HG03095 (cell line): ENCODE data around the gene ZNF618.

Source experiments
- ATAC-seq: cut with Tn5 transposase; IDR thresholded peaks from one replicate; pipeline ENCODE4 v1.9.1; 2021; ENCODE audit warnings: moderate library complexity; ENCODE audit not compliant: unreplicated experiment

The ZNF618 gene

DNA sequence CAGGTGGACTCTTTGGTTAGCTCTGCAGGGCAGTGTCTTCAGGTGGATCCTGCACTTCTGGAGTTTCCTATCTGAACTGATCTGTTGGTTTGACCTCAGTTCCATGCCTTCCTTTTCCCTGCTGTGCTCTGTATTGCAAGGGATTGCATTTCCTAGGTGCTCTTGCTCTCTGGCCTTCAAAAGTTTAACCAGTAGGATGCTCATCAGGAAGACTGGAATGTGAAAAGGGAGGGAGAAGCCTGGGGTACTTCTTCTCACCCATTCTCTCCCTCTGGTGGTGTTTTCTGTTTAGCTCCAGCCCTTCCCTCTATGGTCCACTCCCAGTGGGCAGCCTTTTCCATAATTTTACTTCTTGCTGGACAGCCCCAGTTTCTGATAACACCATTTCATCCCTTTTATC, 78.5 kb downstream of the ZNF618 start:
- no peak for ATAC-seq

- ATAC-seq, result no peak
Observed at GRCh38 chr9:113955076-113955752, 79.1 kb downstream of the ZNF618 start.

GRCh38 chr9:113956901-113957300, 80.8 kb downstream of the ZNF618 start:
- no peak for ATAC-seq

- ATAC-seq, result no peak
Observed at GRCh38 chr9:113957351-113957750, 81.2 kb downstream of the ZNF618 start.

DNA sequence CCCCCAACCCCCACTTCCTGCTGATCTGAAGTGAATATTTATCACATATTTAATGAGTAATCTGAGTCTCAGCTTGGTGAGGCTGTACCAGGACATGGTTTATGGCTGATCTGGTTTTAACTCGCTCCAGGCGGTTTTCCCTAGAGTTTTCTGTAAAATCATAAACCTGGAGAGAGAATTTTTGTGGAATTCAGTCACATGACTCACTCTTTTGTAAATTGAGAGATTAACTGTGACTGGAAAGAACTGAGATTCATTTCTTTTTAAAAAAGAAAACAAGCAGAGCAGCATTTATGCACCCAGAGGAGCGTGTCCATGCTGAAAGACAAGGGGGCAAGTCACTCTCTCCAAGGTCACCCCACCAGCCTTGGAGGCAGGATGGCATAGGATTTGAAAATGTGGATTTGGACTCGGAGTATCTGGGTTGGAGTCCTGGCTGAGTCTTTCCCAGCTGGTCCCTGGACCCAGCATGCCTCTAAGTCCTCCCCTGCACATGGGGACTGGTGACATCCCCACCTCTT, 81.8 kb downstream of the ZNF618 start:
- ATAC-seq, result no peak

DNA sequence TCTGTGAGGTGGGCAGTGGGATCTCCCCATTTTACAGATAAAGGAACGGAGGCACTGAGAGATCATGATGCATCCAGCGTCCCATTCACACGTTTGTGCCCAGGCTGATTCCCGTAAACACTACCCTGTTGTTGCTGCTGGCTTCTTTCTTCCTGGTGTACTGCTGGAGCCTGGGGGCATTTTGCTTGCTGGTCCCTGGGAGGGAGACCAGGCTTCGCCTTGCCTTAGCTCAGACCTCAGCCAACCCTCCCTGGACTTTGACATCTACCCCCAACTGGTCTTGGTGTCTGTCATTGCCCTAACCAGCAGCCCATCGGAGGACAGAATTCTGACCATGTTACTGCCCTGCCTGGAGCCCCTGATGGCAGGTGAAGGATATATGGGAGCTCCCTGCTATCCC, 82.4 kb downstream of the ZNF618 start:
- ATAC-seq, result no peak

DNA sequence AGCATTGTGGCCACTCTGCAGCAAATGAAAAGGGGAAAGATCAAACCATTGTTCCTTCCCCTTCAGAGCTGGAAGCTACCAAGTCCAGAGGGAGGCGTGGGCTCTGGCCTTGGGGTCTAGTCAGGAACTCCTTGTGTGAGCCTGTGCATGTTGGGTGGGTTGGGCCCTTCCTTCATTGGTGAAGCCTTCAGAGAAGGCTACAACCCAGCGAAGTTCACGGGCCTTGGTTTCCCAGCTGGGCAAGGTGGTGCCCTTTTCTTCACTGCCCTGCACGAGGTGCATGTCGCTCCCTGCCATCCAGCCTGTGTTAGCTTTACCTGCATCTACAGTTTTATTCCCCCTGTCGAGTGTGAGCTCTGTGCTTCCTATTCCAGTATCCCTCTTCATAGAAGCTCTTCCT, 84.7 kb downstream of the ZNF618 start:
- ATAC-seq, result no peak

GRCh38 chr9:113962396-113962795, 86.3 kb downstream of the ZNF618 start:
- ATAC-seq, result no peak

DNA sequence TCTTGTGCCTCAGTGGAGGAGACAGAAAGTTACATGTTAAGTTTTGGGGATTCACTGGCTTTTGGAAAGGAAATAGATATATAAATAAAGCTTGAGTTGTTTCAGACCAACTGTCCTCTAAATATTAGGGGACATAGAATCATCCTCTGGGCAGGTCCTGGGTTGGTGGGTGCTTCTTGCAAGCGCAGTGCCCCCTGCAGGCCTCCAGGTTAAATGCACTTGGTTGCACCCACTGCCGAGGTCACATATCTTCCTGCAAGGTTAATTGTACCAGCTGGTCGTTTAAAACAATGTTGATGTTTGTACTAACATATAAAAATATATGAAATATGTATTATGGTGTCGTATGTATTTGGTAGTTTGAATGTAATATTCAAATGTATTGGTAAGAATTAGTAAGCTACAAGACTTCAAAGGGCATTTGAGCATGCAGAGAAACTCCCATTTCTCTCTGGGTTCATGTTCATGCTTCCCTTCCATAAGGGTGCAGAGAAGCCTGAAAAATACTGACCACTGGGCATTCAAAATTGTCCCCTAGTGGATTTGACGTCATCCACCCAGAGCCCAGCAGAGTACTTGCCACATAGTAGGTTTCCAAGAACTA, 87.0 kb downstream of the ZNF618 start:
- ATAC-seq, result no peak

DNA sequence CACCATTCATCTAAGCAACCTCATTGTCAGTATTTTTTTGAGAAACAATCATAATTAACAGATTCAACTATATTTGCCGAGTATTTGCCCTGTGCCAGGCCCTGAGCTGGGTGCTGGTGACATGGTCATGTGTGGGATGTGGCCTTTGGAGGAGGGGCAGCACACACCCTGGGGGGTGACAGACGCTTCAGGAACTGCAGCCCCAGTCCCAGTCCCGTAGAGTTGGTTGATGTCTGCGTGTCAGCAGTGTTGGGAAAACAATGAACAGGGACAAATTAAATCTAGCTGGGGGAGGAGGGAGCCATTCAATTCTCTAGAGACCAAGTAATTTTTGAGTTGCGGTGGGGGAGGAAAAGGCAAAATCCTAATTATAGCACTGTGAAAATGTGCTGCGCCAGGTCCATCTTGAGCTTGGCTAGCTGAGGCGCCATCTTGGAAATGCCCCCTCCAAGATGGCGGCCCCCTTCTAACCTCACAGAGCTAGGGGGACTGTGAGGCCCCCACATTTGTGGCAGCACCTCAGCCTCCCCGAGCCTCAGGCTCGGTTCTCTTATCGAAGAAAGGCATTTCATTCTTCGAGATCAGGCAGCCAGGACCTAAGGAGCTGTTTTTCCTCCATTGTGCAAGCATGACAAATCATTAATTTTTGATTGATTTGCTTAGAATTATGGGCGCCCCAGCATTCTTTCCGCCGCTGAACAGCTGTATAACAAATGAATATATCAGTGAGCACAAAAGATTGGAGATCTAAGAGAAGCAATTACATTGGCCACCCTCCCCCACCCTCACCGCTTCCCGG, 87.8 kb downstream of the ZNF618 start:
- no peak for ATAC-seq

DNA sequence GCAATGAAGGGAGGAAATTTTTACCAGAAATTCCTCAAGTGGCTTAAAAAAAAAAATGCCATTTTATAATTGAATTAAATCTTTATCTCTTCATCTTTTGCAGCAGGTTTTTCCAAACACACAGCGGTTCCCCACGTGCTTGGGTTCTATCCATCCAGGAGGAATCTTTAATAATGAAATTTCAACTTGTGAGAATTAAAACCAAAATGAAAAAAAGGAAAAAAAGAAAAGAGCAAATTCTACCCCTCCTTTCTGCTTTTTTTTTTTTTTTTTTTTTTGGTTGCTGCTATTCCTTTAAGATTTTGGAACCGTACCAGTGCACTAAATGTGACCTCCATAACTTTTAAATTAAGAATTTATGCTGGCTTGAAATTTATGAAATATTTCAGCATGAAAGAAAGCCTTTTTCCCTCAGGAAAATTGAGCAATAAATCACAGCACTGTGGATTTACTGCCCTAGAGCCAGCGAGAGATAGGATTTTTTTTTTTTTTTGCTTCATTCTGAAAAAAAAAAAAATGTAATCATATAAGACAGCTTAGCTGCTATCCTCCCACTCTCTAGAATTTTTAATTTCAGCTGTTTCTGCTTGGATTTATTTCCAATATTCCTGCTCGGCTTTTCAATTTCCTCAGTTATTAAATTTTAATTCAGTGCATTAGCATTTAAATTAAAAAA, 88.5 kb downstream of the ZNF618 start:
- no peak for ATAC-seq

- no peak for ATAC-seq
Observed at GRCh38 chr9:113966394-113966793, 90.3 kb downstream of the ZNF618 start.

DNA sequence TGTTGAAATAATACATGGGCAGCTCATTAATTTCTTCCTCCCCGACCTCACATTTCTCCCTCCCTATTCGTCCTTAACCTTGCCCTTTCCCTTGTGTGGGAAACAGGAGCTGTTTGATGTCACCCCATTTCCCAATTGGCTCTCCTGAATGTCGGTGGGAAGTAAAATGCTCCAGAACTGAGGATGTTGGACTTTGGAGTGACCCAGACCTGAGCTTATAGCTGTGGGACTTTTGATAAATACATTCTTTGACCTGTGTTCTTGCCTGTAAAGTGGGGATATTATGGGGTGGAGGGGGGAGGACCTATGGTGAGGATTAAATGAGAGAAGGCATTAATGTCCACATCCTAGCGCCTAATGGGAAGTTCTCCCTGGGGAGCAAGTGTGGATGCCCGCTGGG, 91.3 kb downstream of the ZNF618 start:
- no peak for ATAC-seq

DNA sequence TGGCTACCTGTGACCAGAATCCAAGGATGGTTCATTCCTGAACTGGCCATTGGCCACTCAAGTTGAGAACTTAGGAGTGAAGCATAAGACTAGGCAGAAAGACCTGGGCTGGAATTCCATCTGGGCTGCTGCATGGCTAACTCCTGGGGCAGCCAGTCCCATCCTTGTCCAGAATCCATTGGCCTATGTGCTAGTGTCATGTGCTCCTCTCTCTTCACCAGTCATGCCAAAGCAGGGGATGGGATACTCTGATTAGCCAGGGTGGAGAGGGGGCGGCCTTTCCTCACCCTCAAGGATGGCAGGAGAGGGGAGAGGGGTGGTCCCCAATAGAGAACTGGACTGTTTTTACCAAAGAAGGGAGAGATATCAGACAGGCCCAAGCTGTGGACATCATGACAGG, 93.2 kb downstream of the ZNF618 start:
- no peak for ATAC-seq

DNA sequence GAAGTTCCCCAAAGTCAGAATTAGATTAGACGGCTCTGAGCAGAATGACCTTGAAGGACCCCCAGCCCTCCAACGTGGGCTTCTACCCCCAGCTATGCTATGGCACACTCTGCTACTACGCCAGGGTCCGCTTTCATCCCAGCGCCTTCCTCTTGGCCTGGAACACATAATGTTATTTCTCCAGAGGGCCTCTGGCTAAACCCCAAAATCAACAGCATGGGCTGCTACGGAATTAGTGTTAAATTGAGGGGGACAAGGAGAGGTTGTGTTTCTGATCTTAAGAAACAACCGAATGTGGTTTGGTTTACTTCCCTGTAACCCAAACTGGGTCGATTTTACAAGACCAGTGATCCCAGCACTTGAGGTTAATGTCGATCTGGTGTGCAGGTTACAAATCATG, 97.1 kb downstream of the ZNF618 start:
- ATAC-seq, result no peak

- no peak for ATAC-seq
Observed at GRCh38 chr9:113973963-113974413, 97.9 kb downstream of the ZNF618 start.

- no peak for ATAC-seq
Observed at GRCh38 chr9:113976915-113977314, 100.8 kb downstream of the ZNF618 start.

- no peak for ATAC-seq
Observed at GRCh38 chr9:113978725-113979342, 102.7 kb downstream of the ZNF618 start.

DNA sequence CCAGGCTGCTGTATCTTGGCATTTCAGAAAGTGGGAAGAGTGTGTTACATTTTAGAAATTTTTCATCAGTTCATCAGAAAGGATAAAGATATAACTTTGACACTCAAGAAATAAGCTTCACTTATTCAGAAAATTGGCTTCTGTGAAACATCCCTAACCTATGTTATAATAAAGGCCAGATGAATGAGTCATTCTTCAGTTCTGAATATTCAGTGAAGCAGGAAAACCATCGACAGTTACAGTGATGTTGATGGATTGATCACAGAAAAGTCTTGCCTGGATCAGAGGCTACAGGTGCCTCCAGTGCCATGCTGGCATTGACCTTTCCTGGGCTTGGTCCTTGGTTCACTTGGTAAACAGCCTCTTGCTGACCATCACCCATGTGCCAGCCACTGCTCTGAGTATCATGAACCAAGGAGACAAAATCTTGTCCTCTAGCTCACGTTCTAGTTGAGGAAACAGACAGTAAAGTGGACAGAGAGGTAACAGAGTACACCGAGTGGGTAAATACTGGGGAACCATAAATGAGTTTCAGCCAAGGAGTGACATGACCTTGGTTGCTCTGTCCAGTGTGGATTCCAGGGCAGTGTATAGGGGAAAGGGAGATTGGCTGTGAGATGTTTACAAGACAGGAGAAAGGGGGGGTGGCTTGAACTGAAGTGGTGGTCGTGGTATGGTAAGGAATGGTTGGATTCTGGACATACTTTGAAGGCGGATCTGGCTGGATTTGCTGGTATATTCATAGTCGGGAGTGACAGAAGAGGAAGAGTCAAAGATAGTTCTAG, 103.4 kb downstream of the ZNF618 start:
- no peak for ATAC-seq
